ENCODE data around the gene ZNF311. TPM values are rescaled to one million over a fixed set of nuclear protein-coding genes. Genes with fewer than 3 reads are reported as not detected.
"Not testable (repeated sequence)": the region's sequence is repeated elsewhere in the genome, so short reads cannot be mapped to it uniquely, and the experiment has no call there.

The ZNF311 gene
- total and polyA plus RNA-seq, 2 experiments from 2014 or later = 0.57 to 1.3 TPM

- Histone ChIP-seq H3K9me2 (replicated peaks; ENCODE audit: insufficient read depth) (no peaks in the 10 kb centered on the region), H3K4me2 (peak overlapping the region; percentile 85), H3K79me2 (no peaks in the 10 kb centered on the region), H3K4me1 (ENCODE audit: insufficient read depth) (no peaks in the 10 kb centered on the region), H3K36me3 (replicated peaks; ENCODE audit: insufficient read depth, low read depth) (no peaks in the 10 kb centered on the region), H4K20me1 (ENCODE audit: insufficient read depth, poor library complexity, severe bottlenecking) (no peaks in the 10 kb centered on the region), H3K27me3 (no peaks in the 10 kb centered on the region), H2AFZ (peak overlapping the region; percentile 96), H3K27ac (peak overlapping the region; percentile 49), H3K9me3 (ENCODE audit: low read depth) (no peaks in the 10 kb centered on the region), H3K4me3 (peak overlapping the region; percentile 71)
- TF ChIP-seq CTCF (IDR thresholded peaks at IDR 0.05; ENCODE audit: poor library complexity) = no peak
- no peak for TF ChIP-seq EZH2phosphoT487 (IDR thresholded peaks at IDR 0.05; ENCODE audit: low read depth, severe bottlenecking, unreplicated experiment)
- no peak for TF ChIP-seq EZH2 (IDR thresholded peaks at IDR 0.05; ENCODE audit: borderline replicate concordance)
- DNase-seq (ENCODE audit: low spot score) = no peak
- 7% methylated on average over 22 of the region's 22 CpGs for WGBS (ENCODE audit: low lambda C conversion rate, missing lambda C conversion rate)
Observed at GRCh38 chr6:28953585-28954258, 51.4 kb downstream of the ZNF311 start.

- peak overlapping the region; percentile 49 for H3K27ac ChIP-seq
- H3K4me2 ChIP-seq = peak overlapping the region; percentile 85
- H3K9me3 ChIP-seq (ENCODE audit: low read depth) = no peaks in the 10 kb centered on the region
- WGBS (ENCODE audit: low lambda C conversion rate, missing lambda C conversion rate) = 10% methylated on average over 13 of the region's 13 CpGs
- H3K4me3 ChIP-seq = peak overlapping the region; percentile 71
- H3K9me2 ChIP-seq (replicated peaks; ENCODE audit: insufficient read depth) = no peaks in the 10 kb centered on the region
- TF ChIP-seq EZH2phosphoT487 (IDR thresholded peaks at IDR 0.05; ENCODE audit: low read depth, severe bottlenecking, unreplicated experiment) (no peak), CTCF (IDR thresholded peaks at IDR 0.05; ENCODE audit: poor library complexity) (no peak), EZH2 (IDR thresholded peaks at IDR 0.05; ENCODE audit: borderline replicate concordance) (no peak)
- peak; percentile 81 for DNase-seq (ENCODE audit: low spot score)
- H3K79me2 ChIP-seq = no peaks in the 10 kb centered on the region
- H4K20me1 ChIP-seq (ENCODE audit: insufficient read depth, poor library complexity, severe bottlenecking) = no peaks in the 10 kb centered on the region
- H3K27me3 ChIP-seq = no peaks in the 10 kb centered on the region
- no peaks in the 10 kb centered on the region for H3K36me3 ChIP-seq (replicated peaks; ENCODE audit: insufficient read depth, low read depth)
- no peaks in the 10 kb centered on the region for H3K4me1 ChIP-seq (ENCODE audit: insufficient read depth)
- H2AFZ ChIP-seq = peak overlapping the region; percentile 96
Observed at GRCh38 chr6:28953039-28953584, 52.0 kb downstream of the ZNF311 start.

GRCh38 chr6:28949656-28950195 is 55.4 kb downstream of the ZNF311 start:
- not testable (repeated sequence) for DNase-seq (ENCODE audit: low spot score); H3K9me3 ChIP-seq (ENCODE audit: low read depth); H3K36me3 ChIP-seq (replicated peaks; ENCODE audit: insufficient read depth, low read depth); H3K4me1 ChIP-seq (ENCODE audit: insufficient read depth); H3K9me2 ChIP-seq (replicated peaks; ENCODE audit: insufficient read depth); H4K20me1 ChIP-seq (ENCODE audit: insufficient read depth, poor library complexity, severe bottlenecking); H3K4me2 ChIP-seq; H3K27ac ChIP-seq; H3K79me2 ChIP-seq; H3K27me3 ChIP-seq; H3K4me3 ChIP-seq; H2AFZ ChIP-seq
- WGBS (ENCODE audit: low lambda C conversion rate, missing lambda C conversion rate) = over 99% methylated on average over 35 of the region's 41 CpGs

GRCh38 chr6:28948782-28949486 is 56.2 kb downstream of the ZNF311 start:
- peak overlapping the region; percentile 83 for H3K27ac ChIP-seq
- H3K9me2 ChIP-seq (replicated peaks; ENCODE audit: insufficient read depth) = no peaks in the 10 kb centered on the region
- peak overlapping the region; percentile 55 for H3K4me2 ChIP-seq
- H3K9me3 ChIP-seq (ENCODE audit: low read depth) = no peaks in the 10 kb centered on the region
- 66% methylated on average over 23 of the region's 23 CpGs for WGBS (ENCODE audit: low lambda C conversion rate, missing lambda C conversion rate)
- no peaks in the 10 kb centered on the region for H3K4me1 ChIP-seq (ENCODE audit: insufficient read depth)
- TF ChIP-seq EZH2 (IDR thresholded peaks at IDR 0.05; ENCODE audit: borderline replicate concordance) (no peak), EZH2phosphoT487 (IDR thresholded peaks at IDR 0.05; ENCODE audit: low read depth, severe bottlenecking, unreplicated experiment) (no peak), CTCF (IDR thresholded peaks at IDR 0.05; ENCODE audit: poor library complexity) (no peak)
- no peaks in the 10 kb centered on the region for H3K36me3 ChIP-seq (replicated peaks; ENCODE audit: insufficient read depth, low read depth)
- H3K4me3 ChIP-seq = no peak overlapping the region
- no peaks in the 10 kb centered on the region for H3K27me3 ChIP-seq
- H4K20me1 ChIP-seq (ENCODE audit: insufficient read depth, poor library complexity, severe bottlenecking) = no peaks in the 10 kb centered on the region
- H3K79me2 ChIP-seq = no peaks in the 10 kb centered on the region
- peak overlapping the region; percentile 63 for H2AFZ ChIP-seq
- DNase-seq (ENCODE audit: low spot score) = no peak

Measured in hepatocyte (in vitro differentiated cells).